GM21786 (cell line): Measurements from ENCODE around the gene MAZ.
"Not testable (repeated sequence)": the region's sequence is repeated elsewhere in the genome, so short reads cannot be mapped to it uniquely, and the experiment has no call there.

Experiments
- ATAC-seq: cut with Tn5 transposase; IDR thresholded peaks from one replicate; pipeline ENCODE4 v1.9.1; 2021; ENCODE audit not compliant: unreplicated experiment

The MAZ gene

DNA sequence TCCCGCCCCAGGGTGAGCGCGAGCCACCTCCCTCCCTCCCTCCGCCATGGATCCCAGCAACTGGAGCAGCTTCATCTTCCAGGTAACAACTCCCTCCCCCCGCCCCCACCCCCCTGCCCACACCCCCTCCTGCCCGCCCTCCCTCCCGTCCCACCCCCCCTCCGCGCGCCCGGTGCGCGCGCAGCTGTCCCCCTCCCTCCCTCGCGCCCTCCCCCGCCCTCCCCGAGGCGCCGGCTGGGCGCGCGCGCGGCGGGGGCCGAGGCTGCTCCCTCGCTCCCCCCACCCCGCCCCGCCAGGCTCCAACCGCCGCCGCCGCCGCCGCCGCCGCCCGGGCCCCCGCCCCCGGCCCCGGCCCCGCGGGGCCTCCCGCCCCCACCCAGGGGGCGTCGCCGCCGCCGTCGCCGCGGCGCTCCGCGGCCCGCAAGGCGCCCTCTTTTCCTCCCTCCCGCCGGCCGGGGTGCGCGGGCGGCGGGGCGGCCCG is at the start of gene MAZ:
MAZ (plus strand) TSS at position 431 of the 481 bp plus-strand sequence. CDS start 173 bp downstream, outside the sequence.
- no peak for ATAC-seq

DNA sequence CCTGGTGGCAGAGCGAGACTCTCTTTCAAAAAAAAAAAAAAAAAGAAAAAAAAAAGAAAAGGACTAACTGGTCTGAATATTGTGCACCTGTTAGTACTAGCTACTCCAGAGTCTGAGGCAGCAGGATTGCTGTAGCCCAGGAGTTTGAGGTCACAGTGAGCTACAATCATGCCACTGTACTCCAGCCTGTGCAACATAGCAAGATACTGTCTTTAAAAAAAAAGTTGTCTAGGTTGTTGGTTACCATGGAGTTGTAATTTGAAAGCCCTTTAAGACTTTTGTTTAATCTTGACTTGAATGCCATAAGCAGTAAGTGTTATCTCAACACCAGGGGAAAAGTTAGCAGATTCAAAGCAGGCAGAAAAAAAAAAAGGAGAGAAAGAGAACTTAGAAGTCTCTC is 49.7 kb upstream of the MAZ start:
- no peak for ATAC-seq

DNA sequence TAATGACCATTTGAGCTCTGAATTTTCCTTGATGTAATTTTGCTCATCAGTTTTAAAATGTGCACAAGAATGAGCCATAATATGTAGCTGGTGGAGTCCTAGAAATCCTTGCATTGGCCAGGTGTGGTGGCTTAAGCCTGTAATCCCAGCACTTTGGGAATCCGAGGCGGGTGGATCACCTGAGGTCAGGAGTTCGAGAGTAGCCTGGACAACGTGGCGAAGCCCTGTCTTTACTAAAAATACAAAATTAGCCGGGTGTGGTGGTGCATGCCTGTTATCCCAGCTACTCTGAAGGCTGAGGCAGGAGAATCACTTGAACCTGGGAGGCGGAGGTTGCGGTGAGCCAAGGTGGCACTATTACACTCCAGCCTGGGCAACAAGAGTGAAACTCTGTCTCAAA is 49.2 kb upstream of the MAZ start:
- ATAC-seq = not testable (repeated sequence)

DNA sequence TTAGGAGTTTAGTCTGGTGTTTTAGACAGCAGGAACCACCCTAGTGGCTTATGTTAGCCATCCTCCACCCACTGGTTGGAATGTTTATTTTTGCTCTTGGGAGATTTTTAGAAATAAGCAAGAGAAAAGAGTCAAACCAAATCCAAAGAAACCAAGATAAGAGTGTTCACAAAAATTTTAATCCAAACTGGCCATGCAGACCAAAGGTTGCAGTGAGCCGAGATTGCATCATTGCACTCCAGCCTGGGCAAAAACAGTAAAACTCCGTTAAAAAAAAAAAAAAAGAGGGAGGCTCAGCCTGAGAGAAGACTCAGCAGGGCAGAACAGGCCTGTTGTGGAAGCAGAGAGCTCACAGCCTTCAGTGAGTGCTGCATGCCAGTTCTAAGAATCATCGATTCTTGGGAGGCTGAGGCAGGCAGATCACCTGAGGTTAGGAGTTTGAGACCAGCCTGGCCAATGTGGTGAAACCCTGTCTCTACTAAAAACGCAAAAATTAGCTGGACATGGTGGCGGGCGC is 48.3 kb upstream of the MAZ start:
- ATAC-seq = no peak

DNA sequence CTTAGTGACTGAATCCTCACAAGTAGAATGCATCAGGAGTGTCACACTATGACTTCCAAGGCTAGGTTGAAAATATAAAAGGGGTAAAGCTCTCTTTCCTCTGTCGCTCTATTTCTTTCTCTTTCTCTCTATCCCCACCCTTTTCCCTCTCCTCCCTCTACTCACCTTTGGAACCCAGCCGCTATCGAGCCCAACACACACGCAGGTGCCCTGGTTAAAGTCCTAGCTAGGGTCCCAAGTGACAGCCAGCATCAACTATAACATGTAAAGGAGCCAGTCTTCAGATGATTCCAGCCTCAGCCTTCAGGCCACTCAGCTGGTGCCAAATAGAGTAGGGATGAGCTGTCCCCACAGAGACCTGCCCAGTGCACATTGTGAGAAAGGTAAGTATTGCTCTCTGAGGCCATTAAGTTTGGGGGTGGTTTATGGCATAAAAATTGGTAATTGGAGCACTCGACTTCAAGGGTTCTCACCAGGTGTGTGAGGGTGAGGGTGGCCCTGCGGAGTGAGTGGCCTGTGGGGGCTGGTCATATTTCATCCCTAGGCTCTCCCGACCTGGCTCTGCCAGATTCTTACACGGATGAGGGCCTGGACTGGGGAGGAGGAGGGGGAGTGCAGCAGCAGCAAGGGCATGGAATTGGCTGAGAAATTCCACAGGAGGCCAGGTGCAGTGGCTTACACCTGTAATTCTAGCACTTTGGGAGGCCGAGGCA is 45.6 kb upstream of the MAZ start:
- ATAC-seq = no peak

DNA sequence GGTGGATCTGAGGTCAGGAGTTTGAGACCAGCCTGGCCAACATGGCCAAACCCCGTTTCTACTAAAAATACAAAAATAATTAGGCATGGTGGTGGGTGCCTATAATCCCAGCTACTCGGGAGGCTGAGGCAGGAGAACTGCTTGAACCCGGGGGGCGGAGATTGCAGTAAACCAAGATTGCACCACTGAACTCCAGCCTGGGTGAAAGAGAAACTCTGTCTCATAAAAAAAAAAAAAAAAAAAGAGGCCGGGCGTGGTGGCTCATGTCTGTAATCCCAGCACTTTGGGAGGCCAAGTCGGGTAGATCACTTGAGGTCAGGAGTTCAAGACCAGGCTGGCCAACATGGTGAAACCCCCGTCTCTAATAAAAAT is 45.1 kb upstream of the MAZ start:
- not testable (repeated sequence) for ATAC-seq

DNA sequence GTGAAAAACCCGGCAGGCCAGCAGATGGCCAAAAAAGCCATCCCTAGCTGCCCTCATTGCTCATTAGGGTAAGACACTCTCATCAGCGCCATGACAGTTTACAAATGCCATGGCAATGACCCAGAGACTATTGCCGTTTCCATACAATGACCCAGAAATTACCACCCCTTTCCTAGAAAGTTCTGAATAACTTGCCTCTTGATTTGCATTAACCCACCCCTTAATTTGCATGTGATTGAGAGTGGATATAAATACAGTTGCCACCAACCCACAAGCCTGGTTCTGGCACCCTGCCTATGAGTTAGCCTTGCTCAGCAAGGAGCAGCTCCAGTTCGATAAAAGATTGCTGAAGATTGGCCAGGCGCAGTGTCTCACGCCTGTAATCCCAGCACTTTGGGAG is 44.4 kb upstream of the MAZ start:
- no peak for ATAC-seq

DNA sequence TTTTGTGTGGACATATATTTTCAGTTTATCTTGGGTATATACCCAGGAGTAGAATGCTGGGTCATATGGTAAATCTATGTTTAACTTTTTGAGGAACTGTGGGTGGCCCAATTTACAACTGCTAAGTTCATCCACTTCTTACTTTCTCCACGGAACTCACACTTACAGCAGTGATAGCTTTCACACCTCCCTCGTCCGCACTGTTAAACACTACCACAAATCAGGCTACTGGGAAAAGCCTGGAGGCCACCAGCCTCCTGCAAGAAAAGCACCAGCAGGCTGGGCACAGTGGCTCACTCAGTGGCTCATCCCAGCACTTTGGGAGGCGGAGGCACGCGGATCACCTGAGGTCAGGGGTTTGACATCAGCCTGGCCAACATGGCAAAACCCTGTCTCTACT is 43.0 kb upstream of the MAZ start:
- no peak for ATAC-seq

DNA sequence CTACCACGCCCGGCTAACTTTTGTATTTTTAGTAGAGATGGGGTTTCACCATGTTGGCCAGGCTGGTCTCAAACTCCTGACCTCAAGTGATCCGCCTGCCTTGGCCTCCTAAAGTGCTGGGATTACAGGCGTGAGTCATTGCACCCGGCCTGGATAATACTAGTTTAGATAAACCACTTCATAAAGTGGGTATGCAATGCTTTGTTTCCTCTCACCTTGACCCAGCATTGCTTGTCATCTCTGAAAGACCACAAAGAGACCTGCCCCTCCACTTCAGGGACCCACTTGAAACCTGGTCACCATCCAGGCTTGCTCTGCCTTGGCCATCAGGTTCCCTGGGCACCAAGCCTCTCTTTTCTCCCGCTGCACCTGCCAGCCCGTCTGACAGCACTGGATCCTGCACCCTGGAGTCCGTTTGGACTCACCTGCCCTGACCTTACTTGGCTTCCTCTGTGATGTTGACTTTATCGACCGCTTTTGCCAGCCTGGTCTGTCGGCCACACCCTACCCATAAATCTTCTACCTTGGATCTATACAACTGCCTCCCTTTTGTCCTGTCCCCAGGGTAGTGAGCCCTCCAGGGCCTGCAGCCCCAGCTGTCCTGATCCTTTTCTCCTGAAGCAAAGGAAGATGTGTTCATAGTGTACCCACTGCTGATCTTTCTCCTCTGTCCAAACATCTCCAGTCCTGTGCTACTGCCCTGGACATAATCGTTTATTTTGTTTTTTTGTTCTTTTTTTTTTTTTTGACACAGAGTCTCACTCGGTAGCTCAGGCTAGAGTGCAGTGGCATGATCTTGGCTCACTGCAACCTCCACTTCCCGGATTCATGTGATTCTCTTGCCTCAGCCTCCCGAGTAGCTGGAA is 40.9 kb upstream of the MAZ start:
- no peak for ATAC-seq

DNA sequence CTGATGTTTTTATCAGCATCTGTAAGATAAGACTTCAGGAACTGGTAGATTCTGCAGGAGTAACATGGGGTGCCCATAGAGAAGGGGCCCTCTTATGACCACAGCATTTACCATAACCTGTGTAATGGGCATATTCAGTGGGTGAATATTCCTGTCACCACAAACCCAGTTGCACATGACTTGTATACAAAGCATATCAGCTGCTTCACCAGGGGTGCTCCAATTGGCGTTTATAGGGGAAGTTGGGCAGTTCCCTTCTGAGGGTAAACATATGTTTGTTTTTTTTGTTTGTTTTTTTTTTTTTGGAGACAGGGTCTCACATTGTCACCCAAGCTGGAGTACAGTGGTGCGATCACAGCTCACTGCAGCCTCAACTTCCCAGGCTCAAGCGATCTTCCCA is 39.8 kb upstream of the MAZ start:
- no peak for ATAC-seq

DNA sequence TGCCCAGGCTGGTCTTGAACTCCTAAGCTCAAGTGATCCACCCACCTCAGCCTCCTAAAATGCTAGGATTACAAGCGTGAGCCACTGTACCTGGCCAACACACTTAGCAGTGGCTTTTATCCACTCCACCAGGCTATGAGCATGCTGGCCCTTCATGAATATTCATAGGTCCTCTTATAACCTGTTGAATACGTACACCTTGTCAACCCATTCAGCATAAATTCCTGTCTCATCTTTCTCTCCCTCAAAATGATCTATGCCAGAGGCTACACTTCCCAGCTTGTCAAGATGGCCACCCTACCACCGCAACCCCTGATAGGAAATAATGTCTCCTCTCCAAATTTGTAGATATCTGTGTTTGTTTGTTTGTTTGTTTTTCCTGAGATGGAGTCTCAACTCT is 39.3 kb upstream of the MAZ start:
- no peak for ATAC-seq

DNA sequence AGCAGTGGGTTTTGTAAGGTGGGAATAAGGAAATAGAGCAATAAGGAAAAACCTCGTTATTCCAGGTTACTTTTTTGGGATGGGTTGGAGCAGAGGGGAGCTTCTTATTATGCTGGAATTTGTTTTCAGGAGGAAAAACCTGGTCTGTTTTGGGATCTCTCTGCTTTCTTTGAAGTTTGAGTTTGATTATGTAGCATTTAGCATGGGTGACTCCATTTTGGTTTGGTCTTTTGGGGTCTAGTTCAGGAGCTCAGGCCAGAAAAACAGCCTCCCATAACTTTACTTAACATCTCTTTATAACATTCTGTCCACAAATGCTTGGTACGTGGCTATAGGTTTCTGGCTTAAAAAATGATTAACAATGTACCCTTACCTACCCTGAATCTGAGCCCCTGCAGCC is 36.8 kb upstream of the MAZ start:
- ATAC-seq = no peak

DNA sequence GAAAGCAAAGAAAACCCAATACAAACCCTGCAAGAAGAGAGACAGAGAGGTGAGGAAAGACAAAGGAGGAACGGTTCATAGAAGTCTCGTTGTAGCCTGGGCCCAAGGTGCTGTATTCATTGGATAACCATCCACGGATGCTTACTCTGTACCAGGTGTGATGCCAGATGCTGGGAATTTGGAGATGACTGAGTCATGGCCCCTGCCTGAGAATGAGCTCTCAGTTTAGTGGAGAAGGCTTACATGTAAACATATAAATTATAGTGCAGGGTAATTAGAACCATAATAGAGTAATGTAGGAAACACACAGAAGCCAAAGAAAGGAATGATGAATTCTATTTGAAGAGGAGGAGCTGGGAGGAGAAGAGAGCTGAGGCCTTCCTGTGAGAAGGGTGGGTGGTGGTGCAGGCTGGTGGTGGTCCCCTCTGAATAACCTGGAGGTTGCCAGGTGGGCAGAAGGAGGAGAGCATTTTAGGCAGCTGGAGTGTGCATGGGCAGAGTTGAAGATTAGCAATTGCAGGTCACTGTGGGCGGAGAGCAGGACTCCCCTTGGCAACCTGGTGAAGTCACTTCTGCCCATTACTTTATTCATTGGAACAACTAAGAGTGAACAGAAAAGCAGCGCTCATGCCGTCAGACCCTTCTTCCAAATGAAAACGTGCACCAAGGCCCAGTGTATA is 35.9 kb upstream of the MAZ start:
- no peak for ATAC-seq

DNA sequence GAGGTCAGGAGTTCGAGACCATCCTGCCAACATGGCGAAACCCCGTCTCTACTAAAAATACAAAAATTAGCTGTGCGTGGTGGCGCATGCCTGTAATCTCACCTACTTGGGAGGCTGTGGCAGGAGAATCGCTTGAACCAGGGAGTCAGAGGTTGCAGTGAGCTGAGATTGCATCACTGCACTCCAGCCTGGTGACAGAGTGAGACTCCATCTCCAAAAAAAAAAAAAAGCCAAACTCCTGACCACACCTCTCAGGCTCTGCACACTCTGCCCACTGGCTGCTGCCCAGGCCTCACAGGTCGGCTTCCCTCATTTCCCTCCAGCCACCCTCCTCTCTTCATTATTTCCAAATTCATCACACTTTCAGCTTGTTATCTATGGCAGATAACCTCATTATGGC is 34.0 kb upstream of the MAZ start:
- not testable (repeated sequence) for ATAC-seq

DNA sequence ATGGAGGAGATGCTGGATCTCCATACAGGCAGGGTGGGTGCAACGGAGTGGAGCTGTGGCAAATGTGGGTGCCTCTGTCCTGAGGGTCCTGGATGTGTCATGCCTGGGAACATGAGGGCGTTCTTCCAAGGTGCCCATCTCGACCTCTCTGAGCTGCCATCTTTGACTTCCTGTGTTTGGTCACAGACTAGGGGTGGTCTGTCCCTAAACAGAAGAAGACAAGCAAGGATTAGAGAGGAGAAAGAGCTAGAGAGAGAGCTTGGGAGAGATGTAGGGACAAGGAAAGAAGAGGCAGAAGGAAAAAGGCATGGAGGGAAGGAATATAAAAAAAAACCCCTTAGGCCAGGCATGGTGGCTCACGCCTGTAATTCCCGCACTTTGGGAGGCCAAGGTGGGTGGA is 31.6 kb upstream of the MAZ start:
- ATAC-seq = no peak

DNA sequence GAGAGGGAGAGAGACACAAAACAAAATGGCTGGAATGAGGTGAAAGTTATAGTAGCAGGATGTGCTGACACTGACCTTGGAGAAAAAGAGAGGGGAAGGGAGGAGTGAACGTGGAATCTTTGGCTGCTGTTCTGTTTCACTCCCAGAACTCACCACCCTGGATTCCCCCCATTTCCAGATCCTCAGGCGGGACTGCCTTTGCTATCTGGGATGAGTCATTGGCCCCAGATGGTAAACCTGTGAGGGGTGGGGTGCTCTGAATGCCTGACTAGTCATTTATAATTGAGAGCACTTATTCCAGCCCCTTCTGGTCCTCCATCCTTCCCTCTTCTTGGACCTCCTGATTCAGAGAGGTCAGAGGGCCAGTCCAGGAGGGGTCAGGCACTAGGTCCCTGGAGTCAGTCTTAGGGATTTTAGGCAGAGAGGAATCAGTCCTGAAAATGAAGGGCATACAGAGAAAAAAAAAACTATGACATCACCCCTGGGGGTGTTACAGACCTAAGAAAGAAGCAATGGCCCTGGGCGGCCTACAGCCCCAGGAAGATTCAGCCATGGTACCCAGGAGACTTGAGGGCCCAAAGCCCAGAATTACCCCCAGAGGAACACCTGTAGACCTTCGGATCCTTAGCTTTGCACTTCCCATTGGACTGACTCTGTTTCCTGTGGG is 30.5 kb upstream of the MAZ start:
- ATAC-seq = no peak

DNA sequence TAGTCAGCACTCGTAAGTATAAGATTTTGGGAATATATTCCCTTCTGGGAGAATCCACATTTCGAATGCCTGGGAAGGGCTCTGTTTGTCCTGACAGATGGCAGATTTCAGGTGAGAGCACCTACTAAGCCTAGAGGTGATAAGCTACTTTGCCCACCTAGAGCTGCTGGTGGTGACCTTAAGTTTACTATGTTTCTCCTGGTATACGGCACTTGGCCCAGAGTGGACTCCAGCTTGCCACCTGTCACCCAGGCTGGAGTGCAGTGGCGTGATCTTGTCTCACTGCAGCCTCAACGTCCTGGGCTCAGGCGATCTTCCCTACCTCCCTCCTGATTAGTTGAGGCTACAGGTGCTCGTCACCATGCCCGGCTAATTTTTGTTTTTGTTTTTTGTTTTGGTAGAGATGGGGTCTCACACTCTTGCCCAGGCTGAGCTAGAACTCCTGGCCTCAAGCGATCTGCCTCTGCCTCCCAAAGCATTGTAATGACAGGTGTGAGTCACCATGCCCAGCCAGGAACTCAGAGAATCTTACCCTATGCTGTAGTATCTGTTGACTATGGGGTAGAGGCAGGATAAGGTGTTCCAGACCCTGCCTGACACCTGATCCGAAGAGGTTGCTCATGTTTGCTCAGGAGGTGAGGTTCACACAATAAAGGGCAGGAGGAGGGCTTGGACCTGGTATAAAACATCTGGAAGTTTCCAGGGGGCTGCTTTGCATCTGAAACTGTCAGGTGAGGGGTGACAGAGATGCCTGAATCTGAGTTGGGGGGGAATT is 28.6 kb upstream of the MAZ start, which contains the start of gene ZG16:
ZG16 (plus strand) TSS at position 681 of the 775 bp plus-strand sequence. CDS start 1,011 bp downstream, outside the sequence.
- ATAC-seq = no peak

DNA sequence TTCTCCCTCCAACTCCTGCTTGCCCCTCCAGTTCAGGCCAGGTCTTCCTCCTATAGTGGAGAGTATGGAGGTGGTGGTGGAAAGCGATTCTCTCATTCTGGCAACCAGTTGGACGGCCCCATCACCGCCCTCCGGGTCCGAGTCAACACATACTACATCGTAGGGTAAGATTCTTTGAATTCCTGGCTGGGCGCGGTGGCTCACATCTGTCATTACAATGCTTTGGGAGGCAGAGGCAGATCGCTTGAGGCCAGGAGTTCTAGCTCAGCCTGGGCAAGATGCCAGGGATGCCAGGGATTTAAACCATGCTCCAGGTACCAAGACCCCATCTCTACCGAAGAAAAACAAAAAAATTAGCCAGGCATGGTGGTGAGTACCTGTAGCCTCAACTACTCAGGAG is 26.9 kb upstream of the MAZ start:
- no peak for ATAC-seq

DNA sequence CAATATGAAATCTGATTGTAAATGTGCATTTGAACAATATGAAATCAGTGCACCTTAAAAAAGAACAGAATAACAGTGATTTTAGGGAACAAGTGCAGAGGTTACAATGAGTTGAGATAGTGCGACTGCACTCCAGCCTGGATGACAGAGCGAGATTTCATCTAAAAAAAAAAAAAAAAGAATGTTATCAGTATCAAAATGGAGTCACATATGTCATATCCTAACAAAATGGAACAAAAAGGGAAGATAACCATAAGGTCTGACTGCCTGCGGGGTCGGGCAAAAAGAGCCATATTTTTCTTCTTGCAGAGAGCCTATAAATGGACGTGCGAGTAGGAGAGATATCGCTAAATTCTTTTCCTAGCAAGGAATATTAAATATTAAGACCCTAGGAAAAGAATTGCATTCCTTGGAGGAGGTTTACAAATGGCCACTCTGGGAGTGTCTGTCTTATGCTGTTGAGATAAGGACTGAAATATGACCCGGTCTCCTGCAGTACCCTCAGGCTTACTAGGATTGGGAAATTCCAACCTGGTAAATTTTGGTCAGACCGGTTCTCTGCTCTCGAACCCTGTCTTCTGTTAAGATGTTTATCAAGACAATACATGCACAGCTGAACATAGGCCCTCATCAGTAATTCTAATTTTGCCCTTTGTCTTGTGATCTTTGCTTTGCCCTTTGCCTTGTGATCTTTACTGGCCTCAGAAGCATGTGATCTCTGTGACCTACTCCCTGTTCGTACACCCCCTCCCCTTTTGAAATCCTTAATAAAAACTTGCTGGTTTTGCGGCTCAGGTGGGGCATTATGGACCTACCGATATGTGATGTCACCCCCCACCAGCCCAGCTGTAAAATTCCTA is 23.0 kb upstream of the MAZ start:
- ATAC-seq = not testable (repeated sequence)
